Right renal pelvis (tissue), 4 donors: ENCODE measurements around the gene STK32C. TPM values are rescaled to one million over a fixed set of nuclear protein-coding genes. Genes with fewer than 3 reads are reported as not detected.
"Not testable (repeated sequence)": the region's sequence is repeated elsewhere in the genome, so short reads cannot be mapped to it uniquely, and the experiment has no call there.

Source experiments
- DNase-seq, 4 donors: peaks; one replicate each; pipeline ENCODE4 v3.0.0-alpha.2; 2013; ENCODE audit warnings: low read depth in 4 of 4, low spot score in 3 of 4, missing footprints in 1 of 4
- polyA plus RNA-seq, 4 donors: library from polyadenylated mRNA; unstranded; fragments of 120-200 nt; gene quantifications; one replicate each; pipeline ENCODE4 v1.2.1, GENCODE V29; 2013; ENCODE audit not compliant: insufficient read length in 4 of 4

Gene STK32C
- polyA plus RNA-seq, 4 donors: 11.5 to 14.3 (median 12.0) TPM

DNA sequence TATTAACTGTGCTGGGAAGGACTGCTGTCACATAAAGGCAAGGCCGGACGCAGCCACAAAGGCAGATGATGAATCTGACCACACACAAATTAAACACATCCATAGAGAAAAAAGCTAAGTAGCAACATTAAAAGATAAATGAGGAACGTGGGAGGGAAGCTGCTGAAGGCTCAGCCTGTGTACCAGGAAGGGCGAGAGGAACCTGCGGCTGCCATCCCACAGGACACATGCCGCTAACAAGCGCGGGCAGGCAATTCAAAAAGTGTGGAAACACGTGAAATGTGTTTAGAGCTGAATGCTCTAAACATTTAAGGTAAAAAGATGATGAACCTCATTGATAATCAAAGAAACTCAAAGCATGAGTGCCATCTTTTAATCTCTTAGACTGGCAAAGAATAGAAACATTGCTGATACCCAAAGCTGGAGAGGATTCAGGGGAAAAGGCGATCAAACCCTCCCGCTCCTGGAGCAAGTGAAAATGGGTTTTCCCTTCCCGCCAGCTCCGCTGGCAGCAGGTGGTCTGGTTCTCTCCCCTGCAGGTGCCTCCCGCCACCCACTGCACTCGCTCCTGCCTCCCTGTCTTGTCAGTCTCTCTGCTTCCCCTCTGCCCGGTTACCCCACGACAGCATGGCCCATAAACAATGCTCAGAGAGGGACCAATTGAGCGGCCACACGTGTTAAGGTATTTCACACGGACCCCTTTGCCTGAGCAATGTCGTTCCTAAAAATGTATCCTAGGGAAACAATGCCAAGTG lies 4.2 kb downstream of the STK32C start:
- DNase-seq: no peak

DNA sequence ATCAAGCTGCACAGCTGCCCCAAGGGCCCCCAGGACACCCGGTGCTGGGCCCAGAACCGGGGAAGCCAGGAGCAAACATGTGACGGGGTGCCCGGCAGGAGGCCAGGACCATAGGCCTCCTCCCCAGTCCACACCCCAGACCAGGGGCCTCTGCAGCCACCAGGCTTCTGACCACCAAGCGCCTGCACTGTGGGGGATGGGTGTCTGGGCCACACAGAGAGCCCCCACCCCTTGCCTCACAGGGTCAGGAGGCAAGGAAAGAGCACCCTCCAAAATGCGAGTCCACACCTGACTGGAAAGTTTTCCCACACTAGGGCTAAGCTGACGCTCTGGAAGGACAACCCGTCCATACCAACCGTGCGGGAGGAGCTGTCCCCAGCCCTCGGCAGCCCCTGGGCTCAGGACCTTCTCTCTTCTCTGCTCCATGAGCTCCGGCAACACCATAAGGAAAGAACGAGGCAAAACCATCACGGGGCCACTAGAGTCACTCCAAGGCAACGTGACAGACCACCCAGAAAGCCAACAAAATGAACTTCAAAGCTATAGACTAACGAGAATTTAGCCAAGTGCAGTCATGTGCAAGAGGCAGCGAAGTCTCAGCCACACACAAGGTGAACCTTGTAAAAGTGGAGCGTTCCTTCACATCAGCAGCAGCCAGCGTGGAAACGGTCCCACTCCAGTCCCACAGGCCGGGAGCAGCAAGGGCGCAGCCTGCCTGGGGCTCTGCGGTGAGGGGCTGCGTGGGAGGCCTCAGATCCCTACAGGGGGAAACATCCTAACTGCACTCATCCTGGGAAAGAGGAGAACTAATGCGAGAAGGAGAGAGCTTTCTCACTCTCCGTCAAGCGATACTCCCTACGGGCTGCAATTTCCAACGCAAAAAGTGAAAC lies 5.1 kb downstream of the STK32C start:
- DNase-seq: no peak

DNA sequence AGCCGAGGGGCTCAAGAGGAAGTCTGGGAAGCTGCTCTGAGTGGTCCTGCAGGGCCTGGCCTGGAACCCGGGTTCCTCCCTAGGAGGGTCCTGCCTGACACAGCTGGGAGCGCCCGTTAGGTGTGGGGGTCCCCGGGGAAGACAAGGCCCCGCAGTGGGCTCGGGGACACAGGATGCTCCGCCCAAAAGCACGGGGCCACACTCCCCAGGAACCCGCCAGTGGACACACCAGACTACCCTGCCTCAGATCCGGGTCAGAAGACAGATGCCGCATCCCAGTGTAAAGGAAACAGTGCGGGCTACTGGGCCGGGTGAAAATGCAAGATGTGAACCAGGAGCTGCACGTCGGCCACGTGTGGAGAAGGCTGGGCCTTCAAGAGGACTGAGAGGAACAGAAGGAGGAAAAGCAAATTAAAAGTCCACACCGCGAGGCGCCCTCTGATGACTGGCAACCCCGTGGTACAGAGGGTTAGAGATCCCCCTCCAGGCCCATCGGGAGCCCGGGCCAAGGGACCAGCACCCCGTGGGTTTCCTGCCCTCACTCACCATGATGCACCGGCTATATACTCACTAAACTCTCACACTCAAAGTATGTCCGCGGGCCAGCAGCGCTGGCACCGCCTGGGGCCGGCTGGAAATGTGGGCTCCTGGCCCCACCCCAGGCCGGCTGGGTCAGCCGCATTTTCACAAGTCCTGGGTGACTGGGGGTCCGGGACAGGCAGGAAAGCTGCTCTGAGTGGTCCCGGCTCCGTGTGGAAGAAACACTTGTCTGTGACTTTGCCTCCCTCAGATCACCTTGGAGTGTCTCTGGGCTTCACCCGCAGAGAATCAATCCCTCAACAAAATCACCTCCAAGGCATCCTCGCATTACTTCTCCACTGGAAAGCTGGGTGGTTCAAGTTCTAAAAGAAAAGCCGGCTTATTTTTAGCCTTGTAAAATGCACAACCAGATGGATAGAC lies 6.1 kb downstream of the STK32C start:
- DNase-seq: no peak

DNA sequence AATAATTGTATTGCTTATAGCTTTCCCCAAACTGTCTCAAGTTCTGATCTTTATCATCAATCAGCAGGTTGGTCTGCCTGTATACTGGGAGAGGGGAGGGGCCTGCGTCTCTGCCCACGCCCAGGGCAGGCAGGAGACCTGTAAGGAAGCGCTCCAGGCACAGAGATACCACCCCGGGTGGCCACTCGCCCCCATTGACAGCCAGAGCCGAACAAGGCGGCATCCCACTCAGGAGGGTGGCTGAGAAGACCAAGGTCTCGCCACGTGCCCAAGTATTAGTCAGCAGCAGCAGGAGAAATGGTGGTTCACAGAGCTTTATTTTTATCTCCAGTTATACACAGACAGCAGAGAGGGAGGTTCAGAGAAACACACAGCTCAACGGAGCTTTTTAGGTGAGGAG lies 7.2 kb downstream of the STK32C start:
- no peak for DNase-seq

DNA sequence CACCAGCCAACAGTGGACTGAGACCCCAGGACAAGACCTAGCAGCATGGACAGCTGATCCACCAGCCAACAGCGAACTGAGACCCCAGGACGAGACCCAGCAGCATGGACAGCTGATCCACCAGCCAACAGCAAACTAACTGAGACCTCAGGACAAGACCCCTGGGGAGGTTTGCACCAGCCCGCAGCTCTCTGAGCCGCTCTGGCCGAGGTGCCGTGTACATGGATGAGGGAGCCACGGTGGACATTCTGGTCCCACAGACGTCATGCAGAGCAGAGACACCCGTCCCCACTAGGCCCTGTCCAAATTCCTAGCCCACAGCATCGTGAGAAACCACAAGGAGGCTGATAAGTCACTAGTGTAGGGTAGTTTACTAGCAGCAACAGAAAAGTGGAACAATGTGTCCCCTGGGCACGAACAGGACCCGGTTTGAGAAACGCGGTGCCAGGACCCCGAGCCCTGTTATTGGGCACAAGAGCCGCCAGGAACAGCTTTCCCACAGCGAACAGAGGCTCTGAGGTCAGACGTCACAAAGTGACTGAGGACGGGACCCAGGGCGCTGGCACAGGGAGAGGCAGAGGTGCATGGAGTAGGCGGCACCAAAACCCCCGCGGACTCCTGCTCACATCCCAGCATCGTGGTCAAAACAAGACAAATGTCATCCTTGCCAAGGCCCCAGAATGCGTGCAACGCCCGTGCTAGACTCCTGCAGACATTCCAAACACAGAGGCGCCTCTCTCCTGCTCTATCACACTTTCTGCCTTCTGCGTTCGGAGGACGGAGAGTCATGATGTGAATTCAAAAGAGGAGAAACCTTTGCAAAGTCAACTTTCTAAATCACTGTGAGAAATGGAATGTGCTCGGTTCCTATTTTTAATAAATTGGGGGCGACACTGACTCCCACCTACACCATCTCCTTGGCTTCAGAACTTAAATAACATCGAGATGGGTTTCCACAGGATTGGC lies 8.1 kb downstream of the STK32C start:
- no peak for DNase-seq

DNA sequence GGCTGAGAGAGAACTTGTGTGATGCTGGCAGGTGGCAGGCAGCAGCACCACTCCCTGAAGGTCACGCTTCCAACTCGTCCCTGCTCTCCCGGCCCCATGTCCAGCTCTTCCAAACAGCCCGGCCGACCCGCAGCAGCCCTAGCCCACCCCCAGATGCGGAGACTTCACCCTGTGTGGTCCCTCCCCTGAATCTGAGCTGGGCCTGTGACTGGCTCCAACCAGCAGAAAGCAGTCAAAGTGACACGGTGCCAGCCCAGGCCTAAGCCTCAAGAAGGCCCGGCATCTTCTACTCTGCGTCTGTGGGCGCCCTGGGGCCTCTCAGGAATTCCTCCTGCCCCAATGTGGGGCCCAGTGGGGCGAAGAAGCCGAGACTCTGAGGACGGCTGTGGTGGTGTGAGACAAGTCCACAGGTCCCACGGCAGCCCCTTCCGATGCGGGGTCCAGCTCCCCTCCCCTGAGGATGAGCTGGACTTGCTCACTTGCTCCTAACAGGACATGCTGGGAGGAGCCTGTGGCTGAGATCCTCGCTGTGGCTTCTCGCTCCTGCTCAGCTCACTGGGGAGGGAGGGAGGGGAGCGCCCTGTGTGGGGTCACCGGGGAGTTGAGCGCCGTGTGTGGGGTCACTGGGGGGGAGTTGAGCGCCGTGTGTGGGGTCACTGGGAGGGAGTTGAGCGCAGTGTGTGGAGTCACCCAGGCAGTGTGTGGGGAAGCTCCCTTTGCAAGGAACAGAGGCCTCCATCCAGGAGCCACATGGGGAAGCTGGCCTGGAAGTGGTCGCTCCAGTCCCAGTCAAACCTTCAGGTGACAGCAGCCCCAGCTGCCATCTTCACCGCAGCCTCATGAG lies 9.5 kb downstream of the STK32C start:
- no peak for DNase-seq

DNA sequence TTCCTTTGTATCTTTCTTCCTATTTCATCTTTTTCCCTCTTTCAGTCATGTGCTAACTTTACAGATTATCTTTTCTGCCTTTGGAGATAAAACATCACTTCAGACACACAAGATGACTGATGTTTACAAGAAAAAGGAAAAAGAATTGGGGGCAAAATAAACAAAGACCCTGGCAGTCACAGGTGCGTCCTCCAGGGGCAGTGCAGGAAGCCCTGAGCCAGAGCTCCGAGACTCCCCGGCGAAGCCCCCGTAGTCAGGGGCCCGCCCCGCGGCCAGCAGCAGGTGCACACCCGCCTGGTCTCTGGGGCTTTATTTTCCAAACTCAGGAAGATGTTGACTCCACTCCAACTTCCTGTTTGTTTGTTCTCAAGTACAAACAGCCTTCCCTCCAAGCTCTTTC lies 10.2 kb downstream of the STK32C start:
- no peak for DNase-seq

DNA sequence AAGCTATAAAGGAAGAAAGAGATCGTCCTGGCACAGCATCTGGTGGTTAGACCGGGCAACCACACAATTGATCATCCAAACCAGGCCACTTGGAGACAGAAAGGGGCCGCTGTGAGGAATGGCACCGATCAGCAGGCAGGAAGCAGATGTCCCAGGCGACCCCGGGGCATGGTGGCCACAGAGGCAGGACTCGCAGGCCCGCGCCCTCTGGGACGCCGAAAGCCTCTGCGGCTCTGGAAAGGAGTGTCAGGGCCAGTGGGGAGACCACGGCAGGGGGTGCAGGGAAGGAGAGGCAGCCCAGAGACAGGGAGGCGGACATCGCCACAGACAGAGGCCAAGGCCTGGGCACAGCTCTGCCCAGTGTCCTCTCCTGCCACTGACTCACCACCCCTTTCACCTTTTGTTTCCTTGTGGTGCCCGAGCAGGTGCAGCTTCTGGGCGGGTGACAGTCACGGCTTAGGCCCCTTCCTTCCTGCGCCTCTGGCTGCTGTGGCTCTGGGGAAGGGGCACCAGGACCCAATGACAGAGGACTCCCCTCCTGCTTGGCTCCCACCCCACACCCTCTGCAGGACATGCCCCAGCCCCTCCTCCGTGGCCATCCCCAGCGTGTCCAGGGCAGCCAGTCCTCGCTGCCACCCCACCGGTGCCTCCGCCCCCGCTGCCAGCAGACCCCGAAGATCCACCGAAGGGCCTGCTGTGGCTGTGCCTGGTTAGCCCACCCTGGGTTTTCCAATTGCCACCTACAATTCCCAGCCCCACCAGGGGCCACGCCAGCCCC lies 10.9 kb downstream of the STK32C start:
- no peak for DNase-seq

DNA sequence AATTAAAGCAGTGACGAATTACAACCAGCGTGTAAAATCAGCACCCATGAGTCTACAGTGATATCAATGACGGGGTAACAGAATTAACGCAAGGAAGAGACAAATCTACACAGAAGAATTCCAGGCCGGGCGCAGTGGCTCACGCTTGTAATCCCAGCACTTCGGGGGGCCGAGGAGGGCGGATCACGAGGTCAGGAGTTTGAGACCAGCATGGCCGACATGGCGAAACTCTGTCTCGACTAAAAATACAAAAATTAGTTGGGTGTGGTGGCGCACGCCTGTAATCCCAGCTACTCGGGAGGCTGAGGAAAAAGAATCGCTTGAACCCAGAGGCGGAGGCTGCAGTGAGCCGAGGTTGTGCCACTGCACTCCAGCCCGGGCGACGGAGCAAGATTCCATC lies 12.3 kb downstream of the STK32C start:
- DNase-seq: not testable (repeated sequence)

DNA sequence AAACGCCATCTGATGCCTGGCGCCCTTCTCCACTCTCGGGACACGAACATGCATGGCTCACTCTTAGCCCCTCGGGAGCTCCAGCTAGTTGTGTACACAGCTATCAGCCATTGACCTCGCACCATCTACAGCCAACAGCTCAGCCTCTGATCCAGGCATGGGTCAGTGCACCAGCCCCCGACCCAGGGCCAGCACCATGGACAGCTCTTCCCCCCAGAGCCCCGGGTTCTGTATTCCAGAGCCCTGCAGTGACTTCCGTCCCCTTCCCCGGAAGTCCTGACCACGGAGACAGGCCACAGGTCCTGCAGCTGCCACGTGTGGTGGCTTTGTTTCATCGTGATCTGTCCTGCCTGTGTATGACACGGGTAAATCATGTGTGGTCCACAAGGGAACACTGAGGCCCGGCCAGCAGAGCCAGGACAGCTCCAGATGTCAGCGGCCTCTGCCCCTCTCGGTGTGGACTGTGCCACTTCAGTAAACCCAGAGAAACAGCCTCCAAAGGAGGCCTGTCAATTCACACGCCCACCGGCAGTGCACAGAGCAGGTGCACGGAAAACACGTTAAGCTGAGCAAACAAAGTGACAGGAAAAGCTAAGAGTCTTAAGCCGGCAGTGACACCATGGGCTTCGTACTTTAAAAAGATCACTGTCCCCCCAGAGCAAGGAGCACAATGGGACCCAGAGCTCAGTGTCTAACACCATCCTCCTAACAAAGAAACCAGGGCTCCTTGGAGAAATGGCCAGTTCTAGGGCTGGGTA lies 13.0 kb downstream of the STK32C start:
- DNase-seq: no peak

DNA sequence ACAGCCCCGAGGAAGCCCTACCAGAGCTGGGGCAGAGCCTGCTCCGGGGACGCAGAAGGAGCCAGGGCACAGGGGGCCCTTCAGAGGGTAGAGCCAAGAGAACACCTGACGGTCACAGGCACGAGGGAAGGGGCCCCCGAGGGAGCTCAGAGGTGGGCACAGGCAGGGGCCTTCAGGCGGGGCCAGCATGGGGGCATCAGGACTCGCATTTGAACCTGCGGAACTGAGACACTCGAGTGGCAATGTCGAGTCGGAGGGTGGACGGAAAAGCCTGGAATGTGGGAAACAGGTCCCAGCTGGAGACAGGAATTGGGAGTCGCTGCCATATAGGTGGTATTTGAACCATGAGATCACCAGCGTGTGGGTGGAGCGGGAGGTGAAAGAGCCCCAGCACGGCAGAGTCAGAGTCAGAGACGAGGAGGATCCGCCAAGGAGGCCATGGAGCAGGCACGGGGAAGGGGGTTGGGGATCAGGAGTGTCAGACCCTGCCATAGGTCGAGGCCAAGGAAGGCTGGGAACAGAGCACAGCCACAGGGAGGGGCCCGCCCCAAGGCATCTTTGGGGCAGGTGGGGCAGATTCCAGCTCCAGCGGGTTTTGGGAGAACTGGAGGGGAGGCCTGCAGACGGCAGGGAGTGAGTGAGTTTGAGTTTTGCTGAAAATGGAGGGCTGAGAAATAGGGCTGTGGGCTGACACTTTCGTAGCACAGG lies 13.8 kb downstream of the STK32C start:
- DNase-seq: no peak

DNA sequence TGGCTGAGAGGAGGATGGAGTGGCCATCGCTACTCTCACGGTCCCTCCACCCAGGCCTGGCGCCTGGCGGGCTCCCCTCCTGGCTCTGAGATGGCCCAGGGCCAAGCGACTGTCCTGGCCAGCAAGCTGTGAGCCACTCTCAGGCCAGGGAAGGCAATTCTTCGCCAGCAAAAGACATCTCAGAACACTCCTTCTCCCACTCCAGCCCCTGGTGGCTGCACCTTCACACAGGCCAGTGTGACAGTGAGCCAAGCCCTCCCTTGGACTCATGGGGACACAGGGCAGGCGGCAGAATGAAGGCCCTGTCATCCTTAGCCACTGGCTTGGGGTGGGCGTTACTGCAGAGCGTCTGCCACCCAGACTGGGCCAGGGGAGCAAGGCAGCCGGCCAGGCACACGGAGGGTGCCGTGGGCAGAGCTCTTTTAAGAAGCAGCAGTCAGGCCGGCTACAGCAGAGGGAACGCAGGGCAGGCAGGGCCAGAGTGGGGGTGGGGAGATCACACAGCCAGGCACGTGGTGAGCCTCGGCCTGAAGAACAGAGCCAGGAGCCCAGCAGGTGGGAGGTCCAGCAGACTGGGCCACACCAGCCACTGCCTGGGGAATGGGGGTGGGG lies 14.4 kb downstream of the STK32C start:
- DNase-seq: no peak

DNA sequence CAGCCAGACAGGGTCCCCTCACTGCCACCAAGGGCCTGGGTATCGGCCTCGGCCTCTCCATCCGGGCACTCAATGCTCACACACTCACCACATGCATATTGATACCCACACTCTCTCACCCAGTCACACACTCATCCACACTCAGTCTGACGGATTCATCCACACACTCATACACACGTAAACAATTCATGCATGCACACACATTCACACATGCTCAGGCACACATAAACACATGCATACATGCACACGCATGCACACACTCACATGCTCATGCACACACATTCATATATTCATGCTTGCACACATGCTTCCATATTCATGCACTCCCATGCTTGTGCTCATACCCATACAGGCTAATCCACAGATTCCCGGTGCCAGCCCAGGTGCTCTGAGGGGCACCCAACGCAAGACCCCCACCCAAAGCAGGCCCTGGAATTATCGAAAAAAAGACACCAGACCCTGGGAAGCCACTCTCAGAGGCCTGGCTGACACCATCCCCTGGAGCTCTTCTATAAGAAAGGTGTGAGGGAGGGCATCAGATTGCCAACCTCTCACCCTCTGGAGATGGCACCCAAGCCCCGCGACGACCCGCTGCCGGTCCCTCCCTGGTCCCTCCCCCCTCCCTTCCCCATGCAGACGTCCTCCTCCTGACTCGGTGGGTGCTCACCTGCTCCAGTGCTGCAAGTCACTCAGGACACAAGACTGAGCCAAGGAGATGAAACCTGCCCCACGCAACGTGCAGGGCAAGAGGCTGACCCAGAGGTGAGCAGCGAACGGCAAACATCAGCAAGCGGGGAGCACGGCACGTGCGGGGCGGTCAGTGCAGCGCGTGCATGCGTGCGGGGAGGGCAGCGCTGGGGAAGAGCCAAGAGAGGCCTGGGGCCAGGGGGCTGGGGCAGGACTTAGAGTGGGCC lies 15.2 kb downstream of the STK32C start:
- DNase-seq: no peak

DNA sequence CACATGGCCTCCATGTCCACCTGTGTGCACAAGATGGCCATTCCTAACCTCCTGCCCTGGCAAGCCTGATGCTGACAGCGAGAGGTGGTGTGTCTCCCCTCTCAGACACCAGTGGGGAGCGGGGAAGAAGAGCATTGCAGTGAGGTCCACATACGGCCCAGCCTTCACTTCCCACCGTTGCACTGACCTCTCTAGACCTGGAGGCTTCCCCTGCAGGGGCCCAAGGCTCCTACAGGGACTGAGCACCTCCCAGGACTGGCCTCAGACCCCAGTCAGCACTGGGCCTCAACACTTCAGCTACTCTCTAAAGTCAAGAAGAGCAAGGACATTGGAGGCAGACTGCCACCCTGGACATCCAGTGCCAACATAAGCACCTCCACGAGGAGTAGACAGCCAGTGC lies 15.9 kb downstream of the STK32C start:
- DNase-seq: no peak

DNA sequence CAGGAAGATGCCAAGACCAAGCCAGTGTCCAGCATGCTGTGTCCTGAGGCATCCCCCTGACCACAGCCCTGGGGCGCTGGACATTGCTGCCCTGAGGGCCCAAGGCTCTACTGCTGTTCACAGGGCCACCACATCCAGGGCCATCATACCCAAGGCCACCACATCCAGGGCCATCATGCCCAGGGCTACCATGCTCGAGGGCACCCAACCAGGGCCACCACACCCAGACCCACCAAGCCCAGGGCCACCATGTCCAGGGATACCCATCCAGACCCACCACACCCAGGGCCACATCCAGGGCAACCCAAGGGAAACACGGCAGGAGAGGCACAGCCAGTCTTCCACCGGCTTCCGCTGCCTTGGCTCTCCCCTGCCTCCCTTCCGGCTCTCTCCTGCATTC lies 17.1 kb downstream of the STK32C start:
- DNase-seq: no peak
